Psoas muscle (tissue), 8 donors: Measurements from ENCODE around the gene ATXN2. TPM values are rescaled to one million over a fixed set of nuclear protein-coding genes. Genes with fewer than 3 reads are reported as not detected.

Experiments
- ATAC-seq, 4 donors: fragments of 200-7000 bp; cut with Tn5 transposase; one replicate each; pipeline ENCODE4 v1.9.1; 2020; ENCODE audit warnings: moderate library complexity in 3 of 4, mild to moderate bottlenecking in 2 of 4
- DNase-seq, 2 donors: peaks; one replicate each; pipeline ENCODE4 v3.0.0-alpha.2; 2020
- H3K27ac ChIP-seq: fragments of 200-600 bp; one replicate; pipeline ENCODE4 v1.8.0; 2022
- H3K27me3 ChIP-seq, 3 donors: fragments of 200-600 bp in 1 of 3; one replicate each; pipeline versions ENCODE4 v1.6.1 to v1.8.0; 2013 to 2022; ENCODE audit warnings: low read length in 2 of 3, mild to moderate bottlenecking in 2 of 3, moderate library complexity in 1 of 3; ENCODE audit not compliant: insufficient read depth in 3 of 3
- H3K36me3 ChIP-seq, 2 donors: fragments of 200-600 bp in 1 of 2; one replicate each; pipeline versions ENCODE4 v1.6.1 to v1.8.0; 2013 to 2022; ENCODE audit warnings: low read depth in 1 of 2, mild to moderate bottlenecking in 1 of 2, moderate library complexity in 1 of 2; ENCODE audit not compliant: insufficient read depth in 1 of 2
- H3K4me1 ChIP-seq: fragments of 200-600 bp; one replicate; pipeline ENCODE4 v1.8.0; 2022
- H3K4me3 ChIP-seq: fragments of 200-600 bp; one replicate; pipeline ENCODE4 v1.8.0; 2022; ENCODE audit warnings: mild to moderate bottlenecking
- H3K9me3 ChIP-seq: fragments of 200-600 bp; one replicate; pipeline ENCODE4 v1.8.0; 2022
- CTCF ChIP-seq: fragments of 200-600 bp; IDR thresholded peaks from one replicate; pipeline ENCODE4 v1.8.0; 2022; ENCODE audit warnings: antibody characterized with exemption
- WGBS, 3 donors: extraction: QIAGEN DNeasy Blood & Tissue Kit; methylation state at CpG; one replicate each; pipeline versions ENCODE4 v1.1.6 to v1.1.7; 2013; 5-methylcytosine and 5-hydroxymethylcytosine counted together
- intact Hi-C, 2 donors: fragments of 100-400 bp; cut with DNase I; formaldehyde crosslinking; loops; one replicate each; pipeline versions ENCODE4 v1.11.0 to v1.14.2; 2022
- polyA plus RNA-seq, 3 donors: library from polyadenylated mRNA; stranded (reverse); fragments of 200-250 nt; gene quantifications; one replicate each; pipeline ENCODE4 v1.2.3, GENCODE V29; 2013
- total RNA-seq, 4 donors: library from RNA; stranded (reverse); fragmentation: NEBNext Ultra II Directional in 2 of 4; extraction: Animal tissue kit (Norgen Biotek cat#: 25700) in 2 of 4; gene quantifications; one replicate each; pipeline versions ENCODE4 v1.2.1 to v1.2.4, GENCODE V29; 2021 to 2023
- donor health status: healthy with polysubstance abuse.
- donor health status: DM: no; HTN: no; CAD: no; lungs with moderate emphysema.
- donor health status: Bipolar disorder and iron deficiency.
- donor health status: healthy.
- donor health status: DM: yes; HTN: yes; CAD: no.
- donor health status: DM: no; HTN: no; CAD: no.
- donor health status: DM: no; HTN: no; CAD: no.
- donor health status: DM: yes; HTN: yes; CAD: no.

The ATXN2 gene
- total and polyA plus RNA-seq, 7 donors = 17.2 to 39.2 (median 32.9) TPM

GRCh38 chr12:111448846-111449790, 150.0 kb downstream of the ATXN2 start:
- Histone ChIP-seq H3K27me3 (no peaks in the 10 kb centered on the region), H3K27ac (peak overlapping the region; percentile 87), H3K36me3 (peaks cover 8 to 60% of the 10 kb centered on the region in 2 donors), H3K4me1 (peaks cover 60% of the 10 kb centered on the region), H3K4me3 (no peak overlapping the region), H3K9me3 (no peaks in the 10 kb centered on the region)
- TF ChIP-seq CTCF = no peak
- DNase-seq (no peak), ATAC-seq (peak; percentile 31 to 71 (median 66))
- WGBS, 3 donors = 36 to 50% (median 44%) methylated on average over 4 of the region's 4 CpGs
- intact Hi-C loops = no loop called here

- 45 to 59% (median 50%) methylated on average over 9 of the region's 9 CpGs for WGBS, 3 donors
- peaks cover 63% of the 10 kb centered on the region for H3K4me1 ChIP-seq
- ATAC-seq (peak in 3 of 4 donors; percentile 1 to 31 (median 19)), DNase-seq (no peak)
- no peak overlapping the region for H3K4me3 ChIP-seq
- no peaks in the 10 kb centered on the region for H3K9me3 ChIP-seq
- TF ChIP-seq CTCF = no peak
- H3K27me3 ChIP-seq = no peaks in the 10 kb centered on the region
- intact Hi-C loops = no loop called here
- peak overlapping the region; percentile 87 for H3K27ac ChIP-seq
- H3K36me3 ChIP-seq = peaks cover 8 to 60% of the 10 kb centered on the region in 2 donors
These were observed 150.8 kb downstream of the ATXN2 start for GRCh38 chr12:111448266-111448830.

DNA sequence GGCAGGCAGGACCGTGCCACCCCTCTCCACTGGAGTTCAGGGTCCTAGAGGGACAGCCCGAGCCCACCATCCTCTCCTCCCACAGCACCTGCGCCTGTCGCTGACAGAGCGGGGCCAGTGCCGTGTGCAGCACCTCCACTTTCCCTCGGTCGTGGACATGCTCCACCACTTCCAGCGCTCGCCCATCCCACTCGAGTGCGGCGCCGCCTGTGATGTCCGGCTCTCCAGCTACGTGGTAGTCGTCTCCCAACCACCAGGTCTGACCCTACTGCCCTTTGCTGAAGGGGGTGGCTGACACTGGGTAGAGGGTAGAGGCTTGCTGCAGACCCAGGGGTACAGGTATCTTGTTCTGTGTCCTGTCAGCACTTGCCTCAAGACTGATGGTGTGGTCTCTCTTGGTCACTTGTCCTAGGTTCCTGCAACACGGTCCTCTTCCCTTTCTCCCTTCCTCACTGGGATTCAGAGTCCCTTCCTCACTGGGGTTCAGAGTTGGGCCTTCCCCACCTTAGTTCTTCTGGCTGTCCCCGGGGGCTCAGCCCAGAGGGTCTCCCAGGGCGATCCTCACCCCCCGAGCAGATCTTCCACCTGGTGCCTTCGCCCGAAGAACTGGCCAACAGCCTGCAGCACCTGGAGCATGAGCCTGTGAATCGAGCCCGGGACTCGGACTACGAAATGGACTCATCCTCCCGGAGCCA, 151.4 kb downstream of the ATXN2 start:
- intact Hi-C loops = loop anchor here in 1 of 2 donors (2.0 kb wide), 1 partner anchor 43 kb away; the partner anchor contains the start of gene SH2B3
- peaks cover 8 to 55% of the 10 kb centered on the region in 2 donors for H3K36me3 ChIP-seq
- H3K27me3 ChIP-seq = no peaks in the 10 kb centered on the region
- WGBS, 3 donors = 80 to 87% (median 84%) methylated on average over 27 to 28 of the region's 28 CpGs
- DNase-seq (no peak), ATAC-seq (no peak)
- H3K27ac ChIP-seq = peak overlapping the region; percentile 87
- TF ChIP-seq CTCF = no peak
- peaks cover 69% of the 10 kb centered on the region for H3K4me1 ChIP-seq
- no peak overlapping the region for H3K4me3 ChIP-seq
- no peaks in the 10 kb centered on the region for H3K9me3 ChIP-seq

GRCh38 chr12:111446631-111447570, 152.2 kb downstream of the ATXN2 start:
- 82 to 88% (median 87%) methylated on average over 20 of the region's 20 CpGs for WGBS, 3 donors
- intact Hi-C loops = loop anchor here in 1 of 2 donors (2.0 kb wide), 1 partner anchor 42 kb away; the partner anchor contains the start of gene SH2B3
- DNase-seq = no peak
- peak overlapping the region; percentile 76 for H3K27ac ChIP-seq
- H3K36me3 ChIP-seq = peaks cover 8 to 47% of the 10 kb centered on the region in 2 donors
- peaks cover 69% of the 10 kb centered on the region for H3K4me1 ChIP-seq
- TF ChIP-seq CTCF = no peak
- no peaks in the 10 kb centered on the region for H3K9me3 ChIP-seq
- H3K4me3 ChIP-seq = no peak overlapping the region
- ATAC-seq = no peak
- no peaks in the 10 kb centered on the region for H3K27me3 ChIP-seq
